Mucosa of rectum (tissue), 2 donors: ENCODE data around the gene ERGIC2.

ENCODE experiments used
- H3K27ac ChIP-seq, 2 donors: one replicate each; pipeline ENCODE4 v1.7.0; 2013; ENCODE audit warnings: inconsistent platforms in 2 of 2, low read depth in 2 of 2, low read length in 2 of 2
- H3K27me3 ChIP-seq, 2 donors: one replicate each; pipeline ENCODE4 v1.7.0; 2013; ENCODE audit warnings: low read length in 2 of 2; ENCODE audit not compliant: control insufficient read depth in 2 of 2, insufficient read depth in 2 of 2
- H3K36me3 ChIP-seq, 2 donors: one replicate each; pipeline ENCODE4 v1.7.0; 2013; ENCODE audit warnings: low read length in 2 of 2; ENCODE audit not compliant: control insufficient read depth in 2 of 2, insufficient read depth in 2 of 2
- H3K4me1 ChIP-seq, 2 donors: one replicate each; pipeline ENCODE4 v1.7.0; 2013; ENCODE audit warnings: low read length in 2 of 2, mild to moderate bottlenecking in 1 of 2; ENCODE audit not compliant: control insufficient read depth in 2 of 2, insufficient read depth in 2 of 2
- H3K4me3 ChIP-seq, 2 donors: one replicate each; pipeline ENCODE4 v1.7.0; 2013; ENCODE audit warnings: low read length in 2 of 2
- H3K9ac ChIP-seq, 2 donors: one replicate each; pipeline ENCODE4 v1.7.0; 2013; ENCODE audit warnings: low read length in 2 of 2, low read depth in 1 of 2, mild to moderate bottlenecking in 1 of 2
- H3K9me3 ChIP-seq, 2 donors: one replicate each; pipeline ENCODE4 v1.7.0; 2013; ENCODE audit warnings: low read length in 2 of 2; ENCODE audit not compliant: control insufficient read depth in 2 of 2
- donor health status: healthy.
- donor health status: Normal muscosa, but diverticular disease.

The ERGIC2 gene

GRCh38 chr12:29334937-29335336, 46.0 kb downstream of the ERGIC2 start:
- Histone ChIP-seq H3K9ac (no peak overlapping the region), H3K9me3 (no peaks in the 10 kb centered on the region), H3K27ac (no peak overlapping the region), H3K36me3 (peaks cover 3 to 18% of the 10 kb centered on the region in 2 donors), H3K4me3 (no peak overlapping the region), H3K4me1 (no peaks in the 10 kb centered on the region), H3K27me3 (no peaks in the 10 kb centered on the region)

DNA sequence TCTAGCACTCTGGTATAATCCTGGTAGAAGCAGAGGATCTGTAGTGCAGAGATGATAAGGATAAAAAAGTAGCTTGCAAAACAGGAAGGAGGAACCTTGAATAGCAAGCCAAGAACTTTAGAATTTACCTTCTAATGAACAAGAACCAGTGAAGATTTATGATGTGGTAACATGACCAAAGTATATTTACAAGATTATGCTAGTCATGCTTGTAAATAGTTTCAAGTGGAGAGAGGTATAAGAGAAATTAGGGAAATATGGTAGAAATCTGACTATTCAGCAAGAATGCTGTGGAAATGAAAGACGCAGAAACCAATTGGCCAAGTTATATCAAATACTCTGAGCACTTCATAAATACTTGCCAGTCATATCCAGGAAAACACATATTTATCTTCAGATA, 47.8 kb downstream of the ERGIC2 start:
- H3K9ac ChIP-seq, result no peak overlapping the region
- no peak overlapping the region for H3K4me3 ChIP-seq
- H3K4me1 ChIP-seq, result no peaks in the 10 kb centered on the region
- H3K36me3 ChIP-seq, result peaks cover 0 to 14% of the 10 kb centered on the region in 2 donors
- H3K9me3 ChIP-seq, result no peaks in the 10 kb centered on the region
- H3K27ac ChIP-seq, result no peak overlapping the region
- no peaks in the 10 kb centered on the region for H3K27me3 ChIP-seq

DNA sequence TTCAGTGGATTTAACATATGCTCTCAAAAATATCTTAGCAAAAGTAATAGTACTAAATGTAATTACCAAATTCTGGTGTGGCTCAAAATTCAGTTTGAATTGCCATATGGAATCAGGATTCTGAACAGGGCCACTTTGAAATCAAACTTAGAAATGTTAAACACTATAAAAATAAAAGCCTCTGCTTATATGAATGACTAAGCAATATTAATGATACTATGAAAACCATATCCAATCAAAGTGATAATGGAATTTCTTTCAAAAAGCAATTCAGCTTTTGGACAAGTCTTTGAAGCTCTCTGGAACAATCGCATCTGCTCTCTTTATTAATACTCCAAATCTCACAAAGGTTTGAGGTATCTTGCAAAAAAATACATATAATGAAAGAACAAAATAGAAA, 51.6 kb downstream of the ERGIC2 start:
- H3K4me1 ChIP-seq, result no peaks in the 10 kb centered on the region

GRCh38 chr12:29322157-29322556, 58.8 kb downstream of the ERGIC2 start:
- H3K9me3 ChIP-seq, result no peaks in the 10 kb centered on the region
- H3K4me3 ChIP-seq, result no peak overlapping the region
- no peak overlapping the region for H3K9ac ChIP-seq
- H3K27ac ChIP-seq, result no peak overlapping the region
- H3K36me3 ChIP-seq, result peaks cover 0 to 10% of the 10 kb centered on the region in 2 donors
- no peaks in the 10 kb centered on the region for H3K27me3 ChIP-seq
- H3K4me1 ChIP-seq, result peaks cover 0 to 4% of the 10 kb centered on the region in 2 donors

More for the DNA sequence above, 51.6 kb downstream of the ERGIC2 start:
- Histone ChIP-seq H3K4me3 (no peak overlapping the region), H3K27me3 (no peaks in the 10 kb centered on the region), H3K36me3 (peaks cover 0 to 10% of the 10 kb centered on the region in 2 donors), H3K9ac (no peak overlapping the region), H3K27ac (no peak overlapping the region), H3K9me3 (no peaks in the 10 kb centered on the region)

DNA sequence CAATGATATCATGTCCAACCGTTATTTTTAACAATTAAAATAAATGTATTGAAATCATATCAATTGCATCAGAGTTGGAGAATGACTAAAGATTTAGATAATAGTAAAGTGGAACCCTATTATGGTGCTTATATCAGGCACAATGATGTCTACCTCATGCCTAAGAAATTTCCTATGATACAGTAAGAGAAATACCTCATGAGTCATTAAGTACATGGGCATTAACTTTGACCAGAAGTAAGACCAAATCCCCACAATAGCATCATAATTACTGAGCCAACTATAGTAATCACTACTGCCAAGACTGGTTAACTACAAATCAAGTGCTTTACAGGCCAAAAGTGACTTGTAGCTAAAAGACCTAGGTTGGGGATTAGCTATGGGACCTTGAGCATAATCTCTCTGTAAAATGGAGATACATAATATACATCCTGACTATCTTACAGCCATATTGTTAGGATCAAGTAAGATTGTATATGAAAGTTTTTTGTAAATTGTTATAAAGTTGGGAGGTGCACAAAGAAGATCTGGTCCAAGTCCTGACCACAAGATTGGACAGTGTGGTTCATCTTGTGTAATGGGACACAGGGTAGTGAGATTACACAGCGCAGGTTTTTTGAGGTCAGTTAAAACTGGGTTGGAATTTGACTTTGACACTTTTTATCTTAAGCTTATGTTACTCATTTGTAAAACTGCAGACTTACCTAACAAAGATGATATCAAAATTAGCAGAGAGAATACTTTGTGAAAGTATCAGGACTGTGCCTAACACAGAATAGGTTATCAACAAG, 60.5 kb downstream of the ERGIC2 start:
- H3K9me3 ChIP-seq, result no peaks in the 10 kb centered on the region
- no peak overlapping the region for H3K27ac ChIP-seq
- H3K9ac ChIP-seq, result no peak overlapping the region
- H3K4me3 ChIP-seq, result no peak overlapping the region
- peaks cover 0 to 10% of the 10 kb centered on the region in 2 donors for H3K36me3 ChIP-seq
- H3K4me1 ChIP-seq, result peaks cover 0 to 4% of the 10 kb centered on the region in 2 donors
- H3K27me3 ChIP-seq, result no peaks in the 10 kb centered on the region

DNA sequence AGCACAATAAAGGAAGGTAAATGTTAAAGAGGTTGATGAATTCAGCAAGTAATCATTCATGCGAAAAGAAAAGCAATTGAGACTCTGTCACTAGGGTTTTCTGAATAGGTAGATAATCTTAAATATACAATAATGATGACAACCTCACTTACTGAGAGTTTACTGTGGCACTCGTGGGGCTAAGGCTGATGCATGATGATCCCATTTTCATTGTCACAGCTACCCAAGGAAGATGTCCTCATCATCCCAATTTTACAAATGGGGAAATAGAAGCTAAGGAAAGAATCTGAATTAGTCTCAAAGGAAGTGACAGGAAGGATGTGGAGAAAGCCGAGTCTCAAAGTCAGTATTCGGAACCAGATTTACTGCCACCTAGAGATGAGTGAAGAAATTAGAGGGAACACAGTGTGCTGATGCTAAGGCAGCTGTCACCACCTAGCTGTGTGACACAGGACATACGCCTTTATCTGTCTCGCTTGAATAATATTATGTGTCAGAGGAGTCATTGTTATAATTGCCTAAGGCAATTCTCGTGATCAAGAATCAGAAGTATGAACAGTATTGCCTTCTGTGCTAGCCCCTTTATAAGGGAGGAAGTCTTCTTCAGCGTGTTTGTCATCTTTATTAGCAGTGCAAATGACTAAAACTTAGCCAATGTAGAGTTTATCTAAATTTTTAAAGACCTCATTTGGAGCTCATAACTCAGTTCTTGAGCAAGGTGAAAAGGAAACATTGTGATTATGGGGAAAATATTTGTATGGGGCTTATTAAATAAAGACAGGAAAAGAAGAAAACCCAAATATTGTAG, 63.2 kb downstream of the ERGIC2 start:
- Histone ChIP-seq H3K27me3 (no peaks in the 10 kb centered on the region), H3K9ac (no peak overlapping the region), H3K27ac (no peak overlapping the region), H3K4me3 (no peak overlapping the region), H3K36me3 (peaks cover 0 to 10% of the 10 kb centered on the region in 2 donors), H3K4me1 (peaks cover 0 to 4% of the 10 kb centered on the region in 2 donors), H3K9me3 (no peaks in the 10 kb centered on the region)

DNA sequence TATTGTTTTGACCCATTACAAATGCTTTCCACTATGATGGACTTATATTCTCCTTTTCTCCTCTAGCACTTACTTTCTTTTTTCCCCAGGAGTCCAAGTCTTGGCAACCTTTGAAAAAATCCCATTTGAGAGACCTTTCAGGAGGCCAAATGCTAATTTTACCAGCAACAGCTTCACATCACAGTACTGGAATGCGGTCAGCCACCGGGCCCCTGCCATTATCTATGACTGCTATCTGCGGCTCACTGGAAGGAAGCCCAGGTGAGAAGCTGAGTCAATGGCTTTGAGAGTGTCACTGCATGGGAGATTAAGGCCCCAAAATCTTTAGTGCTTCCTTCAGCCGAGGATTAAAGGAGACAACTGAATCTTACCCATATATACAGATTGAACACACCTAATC, 64.2 kb downstream of the ERGIC2 start:
- Histone ChIP-seq H3K9ac (no peak overlapping the region), H3K36me3 (peaks cover 4 to 11% of the 10 kb centered on the region in 2 donors), H3K9me3 (no peaks in the 10 kb centered on the region), H3K27me3 (no peaks in the 10 kb centered on the region), H3K4me1 (peaks cover 0 to 4% of the 10 kb centered on the region in 2 donors), H3K4me3 (no peak overlapping the region), H3K27ac (no peak overlapping the region)

DNA sequence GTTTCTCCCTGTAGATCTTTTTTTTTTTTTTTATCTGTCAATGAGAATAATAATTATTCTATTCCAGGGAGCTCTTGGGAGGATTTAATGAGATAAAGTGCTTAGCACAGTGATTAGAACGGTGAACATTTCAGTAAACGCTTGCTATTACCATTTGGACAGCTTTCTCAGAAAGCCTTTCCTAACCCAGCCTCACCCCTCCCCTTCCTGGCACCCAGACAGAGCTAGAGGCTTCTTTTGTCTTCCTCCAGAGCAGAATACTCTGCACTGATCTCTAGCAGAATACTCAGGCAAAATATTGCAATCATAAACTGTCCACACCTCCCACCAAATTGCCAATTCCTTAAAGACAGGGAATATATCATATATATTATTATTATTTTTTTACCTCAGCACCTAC, 66.6 kb downstream of the ERGIC2 start:
- Histone ChIP-seq H3K27ac (no peak overlapping the region), H3K27me3 (no peaks in the 10 kb centered on the region), H3K9ac (no peak overlapping the region), H3K4me3 (no peak overlapping the region), H3K36me3 (peaks cover 4 to 11% of the 10 kb centered on the region in 2 donors), H3K9me3 (no peaks in the 10 kb centered on the region), H3K4me1 (peaks cover 0 to 5% of the 10 kb centered on the region in 2 donors)

GRCh38 chr12:29310899-29311298, 70.1 kb downstream of the ERGIC2 start:
- peaks cover 0 to 5% of the 10 kb centered on the region in 2 donors for H3K4me1 ChIP-seq
- H3K36me3 ChIP-seq, result peaks cover 4 to 15% of the 10 kb centered on the region in 2 donors
- H3K27ac ChIP-seq, result no peak overlapping the region
- no peak overlapping the region for H3K4me3 ChIP-seq
- H3K27me3 ChIP-seq, result no peaks in the 10 kb centered on the region
- no peak overlapping the region for H3K9ac ChIP-seq
- H3K9me3 ChIP-seq, result no peaks in the 10 kb centered on the region

- H3K4me1 ChIP-seq, result peaks cover 0 to 5% of the 10 kb centered on the region in 2 donors
- H3K27me3 ChIP-seq, result no peaks in the 10 kb centered on the region
- no peak overlapping the region for H3K27ac ChIP-seq
- peaks cover 4 to 13% of the 10 kb centered on the region in 2 donors for H3K36me3 ChIP-seq
- no peaks in the 10 kb centered on the region for H3K9me3 ChIP-seq
- H3K9ac ChIP-seq, result no peak overlapping the region
- no peak overlapping the region for H3K4me3 ChIP-seq
Observed at GRCh38 chr12:29309320-29309902, 71.6 kb downstream of the ERGIC2 start.
